Measurements from ENCODE around the gene HRC. TPM values are rescaled to one million over a fixed set of nuclear protein-coding genes. Genes with fewer than 3 reads are reported as not detected.

Gene HRC
- total and polyA plus RNA-seq, 4 experiments from 2014 or later: not detected

- Histone ChIP-seq H3K9me3 (ENCODE audit: control insufficient read depth in 1 of 2, low read length in 2 of 2) (no peaks in the 10 kb centered on the region), H3K4me1 (ENCODE audit: insufficient read depth, low read length) (peaks cover 34% of the 10 kb centered on the region), H3K36me3 (ENCODE audit: insufficient read depth, low read length) (no peaks in the 10 kb centered on the region), H3K4me3 (ENCODE audit: low read length in 2 of 2) (no peak overlapping the region), H3K27ac (ENCODE audit: low read depth, low read length) (no peak overlapping the region), H3K27me3 (ENCODE audit: insufficient read depth, low read length) (no peaks in the 10 kb centered on the region)
- H3K4me3 Mint-ChIP-seq: peak overlapping the region in 7 of 8 donors; percentile 5 to 93 (median 43)
- intact Hi-C loops (cut with micrococcal nuclease): loop anchor here (5.0 kb wide), 1 partner anchor 336 kb away; the partner anchor contains the start of genes ALDH16A1 and PIH1D1
- ChIA-PET CTCF (ENCODE audit: partially characterized antibody) (interaction anchor here (0.7 to 2.9 kb wide), 4 partner anchors 10 to 124 kb away, joined by 3 to 11 read pairs (median 6); no protein-coding TSS in a partner anchor), POLR2A (ENCODE audit: partially characterized antibody) (interaction anchor here (3.0 to 4.0 kb wide), 2 partner anchors 12 to 33 kb away, joined by 9 to 38 read pairs; no protein-coding TSS in a partner anchor)
- peak overlapping the region in 5 of 7 donors; percentile 8 to 60 (median 33) for H3K27ac Mint-ChIP-seq
- peaks cover 27 to 50% (median 40%) of the 10 kb centered on the region in 4 donors for H3K4me1 Mint-ChIP-seq
- peaks cover 0 to 3% (median 0%) of the 10 kb centered on the region in 8 donors for H3K9me3 Mint-ChIP-seq
- DNase-seq: peak in 1 of 5 donors; percentile 9
- H3K27me3 Mint-ChIP-seq: no peaks in the 10 kb centered on the region
- H3K36me3 Mint-ChIP-seq: peaks cover 0 to 4% of the 10 kb centered on the region in 2 donors
Measured at GRCh38 chr19:49116544-49116943, 38.7 kb downstream of the HRC start.

- H3K27me3 Mint-ChIP-seq: no peaks in the 10 kb centered on the region
Measured at GRCh38 chr19:49114630-49115363, 40.4 kb downstream of the HRC start.

GRCh38 chr19:49113762-49114629 is 41.2 kb downstream of the HRC start, which contains the start of gene LIN7B:
LIN7B (plus strand) TSS chr19:49114370; CDS start chr19:49114405, 35 bp downstream.
- peak within 1 kb of the TSS; percentile 85 to 95 (median 90) for H3K4me3 Mint-ChIP-seq
- peaks cover 6 to 9% of the 10 kb centered on the region in 2 donors for H3K36me3 Mint-ChIP-seq
- intact Hi-C loops (cut with micrococcal nuclease): loop anchor here (1.0 kb wide), 3 partner anchors 8 to 29 kb away; partner anchors contain the start of gene SNRNP70
- peaks cover 25% of the 10 kb centered on the region for H3K4me1 ChIP-seq (ENCODE audit: insufficient read depth, low read length)
- DNase-seq: peak; percentile 74 to 89 (median 82)
- peaks cover 0 to 2% (median 0%) of the 10 kb centered on the region in 8 donors for H3K9me3 Mint-ChIP-seq
- H3K36me3 ChIP-seq (ENCODE audit: insufficient read depth, low read length): no peaks in the 10 kb centered on the region
- peak within 1 kb of the TSS; percentile 14 to 57 for H3K4me3 ChIP-seq (ENCODE audit: low read length in 2 of 2)
- no peaks in the 10 kb centered on the region for H3K27me3 Mint-ChIP-seq
- H3K27ac ChIP-seq (ENCODE audit: low read depth, low read length): peak within 1 kb of the TSS; percentile 48
- peak within 1 kb of the TSS; percentile 68 to 95 (median 88) for H3K27ac Mint-ChIP-seq
- H3K27me3 ChIP-seq (ENCODE audit: insufficient read depth, low read length): no peaks in the 10 kb centered on the region
- POLR2A ChIA-PET (ENCODE audit: partially characterized antibody): interaction anchor here (0.7 to 4.0 kb wide), 9 partner anchors 10 to 604 kb away, joined by 3 to 38 read pairs (median 4); partner anchors contain the start of genes CGB7, GYS1 and RUVBL2
- CTCF ChIA-PET (ENCODE audit: partially characterized antibody): interaction anchor here (0.5 to 2.9 kb wide), 18 partner anchors 9 to 475 kb away, joined by 3 to 20 read pairs (median 4); partner anchors contain the start of genes GYS1 and RUVBL2
- H3K9me3 ChIP-seq (ENCODE audit: control insufficient read depth in 1 of 2, low read length in 2 of 2): no peaks in the 10 kb centered on the region
- H3K4me1 Mint-ChIP-seq: peaks cover 20 to 42% (median 32%) of the 10 kb centered on the region in 4 donors

More at GRCh38 chr19:49114630-49115363, 40.4 kb downstream of the HRC start:
- POLR2A ChIA-PET (ENCODE audit: partially characterized antibody): interaction anchor here (0.8 to 4.0 kb wide), 8 partner anchors 9 to 122 kb away, joined by 3 to 38 read pairs (median 4); partner anchors contain the start of genes CGB7, GYS1 and RUVBL2
- Mint-ChIP-seq H3K36me3 (peaks cover 0 to 4% of the 10 kb centered on the region in 2 donors), H3K4me3 (peak overlapping the region; percentile 73 to 91 (median 85)), H3K27ac (peak overlapping the region in 5 of 7 donors; percentile 74 to 89 (median 84)), H3K9me3 (peaks cover 0 to 2% (median 0%) of the 10 kb centered on the region in 8 donors), H3K4me1 (peaks cover 20 to 45% (median 32%) of the 10 kb centered on the region in 4 donors)
- H3K4me3 ChIP-seq (ENCODE audit: low read length in 2 of 2): peak overlapping the region in 1 of 2 donors; percentile 54
- intact Hi-C loops (cut with micrococcal nuclease): loop anchor here (1.0 to 5.0 kb wide), 4 partner anchors 8 to 338 kb away; partner anchors contain the start of genes ALDH16A1, PIH1D1 and SNRNP70
- CTCF ChIA-PET (ENCODE audit: partially characterized antibody): interaction anchor here (0.5 to 2.9 kb wide), 13 partner anchors 10 to 474 kb away, joined by 3 to 20 read pairs (median 4); partner anchors contain the start of genes GYS1 and RUVBL2
- no peaks in the 10 kb centered on the region for H3K27me3 ChIP-seq (ENCODE audit: insufficient read depth, low read length)
- no peaks in the 10 kb centered on the region for H3K9me3 ChIP-seq (ENCODE audit: control insufficient read depth in 1 of 2, low read length in 2 of 2)
- peak; percentile 32 to 58 (median 46) for DNase-seq
- H3K27ac ChIP-seq (ENCODE audit: low read depth, low read length): peak overlapping the region; percentile 48
- no peaks in the 10 kb centered on the region for H3K36me3 ChIP-seq (ENCODE audit: insufficient read depth, low read length)
- peaks cover 26% of the 10 kb centered on the region for H3K4me1 ChIP-seq (ENCODE audit: insufficient read depth, low read length)

- Histone ChIP-seq H3K27ac (ENCODE audit: low read depth, low read length) (no peak overlapping the region), H3K4me1 (ENCODE audit: insufficient read depth, low read length) (peaks cover 10% of the 10 kb centered on the region), H3K4me3 (ENCODE audit: low read length in 2 of 2) (no peak overlapping the region), H3K9me3 (ENCODE audit: control insufficient read depth in 1 of 2, low read length in 2 of 2) (no peaks in the 10 kb centered on the region), H3K36me3 (ENCODE audit: insufficient read depth, low read length) (peaks cover 15% of the 10 kb centered on the region), H3K27me3 (ENCODE audit: insufficient read depth, low read length) (no peaks in the 10 kb centered on the region)
- Mint-ChIP-seq H3K27ac (peak overlapping the region in 2 of 7 donors; percentile 28 to 35), H3K36me3 (peaks cover 24 to 26% of the 10 kb centered on the region in 2 donors), H3K4me3 (peak overlapping the region in 2 of 8 donors; percentile 9 to 59), H3K9me3 (no peaks in the 10 kb centered on the region), H3K27me3 (no peaks in the 10 kb centered on the region), H3K4me1 (peaks cover 13 to 25% (median 16%) of the 10 kb centered on the region in 4 donors)
- ChIA-PET CTCF (ENCODE audit: partially characterized antibody) (interaction anchor here (0.9 to 1.0 kb wide), 2 partner anchors 14 kb away, joined by 4 to 5 read pairs; no protein-coding TSS in a partner anchor), POLR2A (ENCODE audit: partially characterized antibody) (no interaction called here)
- peak in 1 of 5 donors; percentile 24 for DNase-seq
- intact Hi-C loops (cut with micrococcal nuclease): no loop called here
Measured at GRCh38 chr19:49111218-49111998, 43.8 kb downstream of the HRC start.

- CTCF ChIA-PET (ENCODE audit: partially characterized antibody): interaction anchor here (0.9 kb wide), 1 partner anchor 13 kb away, joined by 4 read pairs; no protein-coding TSS in a partner anchor
Measured at GRCh38 chr19:49110567-49110966, 44.6 kb downstream of the HRC start.

More at GRCh38 chr19:49110567-49110966, 44.6 kb downstream of the HRC start:
- intact Hi-C loops (cut with micrococcal nuclease): no loop called here
- Mint-ChIP-seq H3K36me3 (peaks cover 31 to 32% of the 10 kb centered on the region in 2 donors), H3K4me3 (no peak overlapping the region), H3K27ac (no peak overlapping the region), H3K27me3 (no peaks in the 10 kb centered on the region), H3K9me3 (no peaks in the 10 kb centered on the region), H3K4me1 (peaks cover 11 to 22% (median 15%) of the 10 kb centered on the region in 4 donors)
- H3K36me3 ChIP-seq (ENCODE audit: insufficient read depth, low read length): peaks cover 17% of the 10 kb centered on the region
- POLR2A ChIA-PET (ENCODE audit: partially characterized antibody): interaction anchor here (0.7 kb wide), 2 partner anchors 345 to 696 kb away, joined by 3 read pairs; no protein-coding TSS in a partner anchor
- no peaks in the 10 kb centered on the region for H3K9me3 ChIP-seq (ENCODE audit: control insufficient read depth in 1 of 2, low read length in 2 of 2)
- no peak overlapping the region for H3K4me3 ChIP-seq (ENCODE audit: low read length in 2 of 2)
- H3K27me3 ChIP-seq (ENCODE audit: insufficient read depth, low read length): no peaks in the 10 kb centered on the region
- H3K4me1 ChIP-seq (ENCODE audit: insufficient read depth, low read length): peaks cover 6% of the 10 kb centered on the region
- no peak for DNase-seq
- H3K27ac ChIP-seq (ENCODE audit: low read depth, low read length): no peak overlapping the region
